Coronary artery (tissue), 2 donors: ENCODE results near the gene C15orf39.
A peak's percentile ranks its signal among the peaks of the same experiment; 100 is the strongest.

ENCODE experiments used
- DNase-seq: peaks from one replicate; pipeline ENCODE4 v3.0.0-alpha.2; 2017; ENCODE audit warnings: low spot score
- H3K27ac ChIP-seq, 2 donors: fragments of 200-600 bp; sonication (generic); one replicate each; pipeline ENCODE4 v1.5.1; 2016 to 2019
- H3K4me3 ChIP-seq: fragments of 200-600 bp; sonication (generic); 2 replicates; pipeline ENCODE4 v1.5.1; 2016; ENCODE audit warnings: mild to moderate bottlenecking, moderate library complexity
- CTCF ChIP-seq: fragments of 200-600 bp; sonication (generic); IDR thresholded peaks from one replicate; pipeline ENCODE4 v1.5.1; 2019; ENCODE audit warnings: antibody characterized with exemption

The C15orf39 gene

GRCh38 chr15:75197062-75197630, 4.5 kb upstream of the C15orf39 start:
- no peak for DNase-seq
- Histone ChIP-seq H3K27ac (peak overlapping the region in 1 of 2 donors; percentile 2), H3K4me3 (no peak overlapping the region)
- TF ChIP-seq CTCF = no peak

- TF ChIP-seq CTCF = no peak
- Histone ChIP-seq H3K4me3 (no peak overlapping the region), H3K27ac (no peak overlapping the region)
- DNase-seq = no peak
Measured at GRCh38 chr15:75198560-75199356, 2.9 kb upstream of the C15orf39 start.

GRCh38 chr15:75199357-75199940, 2.2 kb upstream of the C15orf39 start:
- TF ChIP-seq CTCF = no peak
- no peak overlapping the region for H3K4me3 ChIP-seq
- DNase-seq = no peak
- H3K27ac ChIP-seq = no peak overlapping the region

GRCh38 chr15:75200391-75200764, 1.3 kb upstream of the C15orf39 start:
- H3K4me3 ChIP-seq = no peak overlapping the region
- TF ChIP-seq CTCF = no peak
- DNase-seq = no peak
- H3K27ac ChIP-seq = no peak overlapping the region

- peak overlapping the region; percentile 82 for H3K4me3 ChIP-seq
- no peak for DNase-seq
- peak overlapping the region; percentile 94 to 100 for H3K27ac ChIP-seq
- TF ChIP-seq CTCF = no peak
Measured at GRCh38 chr15:75200765-75201615, 692 bp upstream of the C15orf39 start.

GRCh38 chr15:75202251-75203016, 752 bp downstream of the C15orf39 start:
- Histone ChIP-seq H3K4me3 (peak overlapping the region; percentile 82), H3K27ac (peak overlapping the region; percentile 94 to 100)
- TF ChIP-seq CTCF = no peak
- DNase-seq = peak; percentile 86
